Activated CD8-positive, alpha-beta memory T cell treated with anti-CD3 and anti-CD28 coated beads for 48 hours (primary cell): ENCODE results near the gene HIPK2.
A peak's percentile ranks its signal among the peaks of the same experiment; 100 is the strongest.
"Not testable (repeated sequence)": the region's sequence is repeated elsewhere in the genome, so short reads cannot be mapped to it uniquely, and the experiment has no call there.

Experiments used
- DNase-seq, 3 experiments: peaks; one replicate each; pipeline ENCODE4 v3.0.0-alpha.2; 2020; ENCODE audit warnings: low read depth in 2 of 3, low spot score in 2 of 3

HIPK2 gene

GRCh38 chr7:139675127-139676125 lies 102.4 kb downstream of the HIPK2 start:
- DNase-seq: no peak

- DNase-seq: no peak
These were observed 103.1 kb downstream of the HIPK2 start for GRCh38 chr7:139674752-139675126.

- no peak for DNase-seq
These were observed 103.5 kb downstream of the HIPK2 start for GRCh38 chr7:139674341-139674740.

- no peak for DNase-seq
These were observed 104.0 kb downstream of the HIPK2 start for GRCh38 chr7:139673762-139674161.

GRCh38 chr7:139673230-139673629 lies 104.6 kb downstream of the HIPK2 start:
- peak in 1 of 3 experiments; percentile 19 for DNase-seq

- no peak for DNase-seq
These were observed 105.8 kb downstream of the HIPK2 start for GRCh38 chr7:139671967-139672366.

- not testable (repeated sequence) for DNase-seq
These were observed 107.1 kb downstream of the HIPK2 start for GRCh38 chr7:139670662-139671061.

GRCh38 chr7:139669106-139670061 lies 108.4 kb downstream of the HIPK2 start:
- no peak for DNase-seq

GRCh38 chr7:139667377-139667776 lies 110.4 kb downstream of the HIPK2 start:
- DNase-seq: no peak

GRCh38 chr7:139666501-139666900 lies 111.3 kb downstream of the HIPK2 start:
- no peak for DNase-seq

GRCh38 chr7:139664434-139664833 lies 113.4 kb downstream of the HIPK2 start:
- no peak for DNase-seq

GRCh38 chr7:139663608-139664177 lies 114.1 kb downstream of the HIPK2 start:
- DNase-seq: no peak

GRCh38 chr7:139661903-139662302 lies 115.9 kb downstream of the HIPK2 start:
- no peak for DNase-seq

GRCh38 chr7:139661043-139661440 lies 116.8 kb downstream of the HIPK2 start:
- no peak for DNase-seq

- no peak for DNase-seq
These were observed 117.3 kb downstream of the HIPK2 start for GRCh38 chr7:139660317-139661042.

GRCh38 chr7:139659922-139660316 lies 117.9 kb downstream of the HIPK2 start:
- no peak for DNase-seq

GRCh38 chr7:139658908-139659675 lies 118.7 kb downstream of the HIPK2 start:
- no peak for DNase-seq

GRCh38 chr7:139658296-139658695 lies 119.5 kb downstream of the HIPK2 start:
- no peak for DNase-seq

- DNase-seq: no peak
These were observed 120.1 kb downstream of the HIPK2 start for GRCh38 chr7:139657725-139658124.

GRCh38 chr7:139656387-139656786 lies 121.4 kb downstream of the HIPK2 start:
- DNase-seq: no peak
